ENCODE measurements around the gene EFCAB7.

The EFCAB7 gene

GRCh38 chr1:63607322-63607721, 84.0 kb downstream of the EFCAB7 start:
- DNase-seq = no peak

- no peak for DNase-seq
These were observed 87.9 kb downstream of the EFCAB7 start for GRCh38 chr1:63611231-63611630.

GRCh38 chr1:63612564-63612963, 89.2 kb downstream of the EFCAB7 start:
- DNase-seq = no peak

GRCh38 chr1:63612971-63613370, 89.6 kb downstream of the EFCAB7 start:
- no peak for DNase-seq

GRCh38 chr1:63615768-63616420, 92.6 kb downstream of the EFCAB7 start:
- DNase-seq = peak; percentile 58

- no peak for DNase-seq
These were observed 94.1 kb downstream of the EFCAB7 start for GRCh38 chr1:63617450-63617849.

GRCh38 chr1:63618011-63618410, 94.7 kb downstream of the EFCAB7 start:
- DNase-seq = no peak

- DNase-seq = no peak
These were observed 96.2 kb downstream of the EFCAB7 start for GRCh38 chr1:63619558-63619957.

GRCh38 chr1:63620671-63621070, 97.3 kb downstream of the EFCAB7 start:
- DNase-seq = no peak

GRCh38 chr1:63621075-63621474, 97.8 kb downstream of the EFCAB7 start:
- DNase-seq = no peak

- no peak for DNase-seq
These were observed 98.4 kb downstream of the EFCAB7 start for GRCh38 chr1:63621698-63622097.
